K562 (cell line): ENCODE measurements around the gene NUDT1. TPM values are rescaled to one million over a fixed set of nuclear protein-coding genes. Genes with fewer than 3 reads are reported as not detected.

Experiments
- ATAC-seq: fragments of 200-7000 bp; cut with Tn5 transposase; 3 replicates; pipeline ENCODE4 v1.9.1; 2020; ENCODE audit warnings: moderate library complexity
- BruUV-seq: library from RNA; stranded (reverse); fragments of 400-500 nt; replicated peaks from 2 replicates; lab custom pipeline; 2021; lab: Mats Ljungman, UMichigan
- CTCF ChIA-PET: fragments of 300-600 bp; formaldehyde crosslinking; extraction: SDS; loops from one replicate; lab custom pipeline; 2021; ENCODE audit warnings: low intra/inter-chr PET ratio; lab: Yijun Ruan, JAX
- POLR2A ChIA-PET: fragments of 300-600, 350-650 bp; sonication (Branson Sonifier 250); formaldehyde crosslinking; extraction: SDS; loops from one replicate; lab custom pipeline; 2021; ENCODE audit warnings: antibody characterized with exemption, inconsistent platforms; lab: Yijun Ruan, JAX
- DNase-seq, 4 experiments: peaks; one replicate each; pipeline versions ENCODE4 v3.0.0 to v3.0.0-alpha.2; 2011 to 2018; ENCODE audit warnings: low spot score in 3 of 4, mixed read lengths in 3 of 4; ENCODE audit errors: extremely low read depth in 1 of 4
- FAIRE-seq: peaks from 2 replicates; lab custom pipeline; 2011; peaks lifted over from hg19 to GRCh38; lab: Jason Lieb, UNC
- H2AFZ ChIP-seq: 2 replicates; pipeline ENCODE4 v1.6.0; 2011; ENCODE audit warnings: low read depth, low read length, control low read depth, inconsistent platforms
- H3K27ac ChIP-seq: fragments of 200-600 bp; 3 replicates; pipeline ENCODE4 v1.8.0; 2011; ENCODE audit warnings: low read depth, mild to moderate bottlenecking, control low read depth, inconsistent platforms, low read length, moderate library complexity, mixed read lengths; ENCODE audit errors: extremely low read depth
- H3K27me3 ChIP-seq, 2 experiments: fragments of 300-600 bp in 1 of 2; 2 replicates in 1 of 2; 3 replicates in 1 of 2; pipeline versions ENCODE4 v1.6.0 to v1.8.0; 2011; ENCODE audit warnings: inconsistent platforms in 2 of 2, low read length in 2 of 2, mild to moderate bottlenecking in 1 of 2, mixed read lengths in 1 of 2, moderate library complexity in 1 of 2; ENCODE audit not compliant: control insufficient read depth in 2 of 2, insufficient read depth in 2 of 2
- H3K36me3 ChIP-seq: fragments of 300-600 bp; 3 replicates; pipeline ENCODE4 v1.8.0; 2011; ENCODE audit warnings: mild to moderate bottlenecking, low read length, inconsistent platforms; ENCODE audit not compliant: control insufficient read depth, insufficient read depth
- H3K4me1 ChIP-seq, 2 experiments: fragments of 200-600 bp in 1 of 2; replicated peaks in 1 of 2; 2 replicates in 1 of 2; 3 replicates in 1 of 2; pipeline versions ENCODE4 v1.5.1 to v1.8.0; 2011; ENCODE audit warnings: inconsistent platforms in 2 of 2, low read length in 2 of 2, mild to moderate bottlenecking in 1 of 2, mixed read lengths in 1 of 2, moderate library complexity in 1 of 2; ENCODE audit not compliant: control insufficient read depth in 2 of 2, insufficient read depth in 2 of 2
- H3K4me2 ChIP-seq: 2 replicates; pipeline ENCODE4 v1.6.1; 2011; ENCODE audit warnings: low read length, control low read depth, inconsistent platforms, mixed read lengths; ENCODE audit not compliant: insufficient read depth
- H3K4me3 ChIP-seq: fragments of 200-600 bp; sonication (generic), shearing (Covaris generic); 2 replicates; pipeline ENCODE4 v1.5.1; 2016; ENCODE audit warnings: control low read depth, inconsistent platforms
- H3K79me2 ChIP-seq: fragments of 200-600 bp; 3 replicates; pipeline ENCODE4 v1.8.0; 2011; ENCODE audit warnings: low read length, inconsistent platforms; ENCODE audit not compliant: control insufficient read depth, insufficient read depth
- H3K9ac ChIP-seq, 2 experiments: 2 replicates each; pipeline versions ENCODE4 v1.6.0 to v1.6.1; 2011; ENCODE audit warnings: low read depth in 2 of 2, low read length in 2 of 2, control low read depth in 1 of 2, inconsistent platforms in 1 of 2, mild to moderate bottlenecking in 1 of 2, mixed read lengths in 1 of 2; ENCODE audit not compliant: insufficient read depth in 1 of 2
- H3K9me1 ChIP-seq: one replicate; pipeline ENCODE4 v1.6.0; 2011; ENCODE audit warnings: inconsistent platforms, mild to moderate bottlenecking, low read length, moderate library complexity; ENCODE audit not compliant: control insufficient read depth, insufficient read depth
- H3K9me3 ChIP-seq: replicated peaks from 2 replicates; pipeline ENCODE4 v1.5.1; 2011; ENCODE audit warnings: low read depth, low read length, inconsistent platforms; ENCODE audit not compliant: control insufficient read depth, insufficient read depth
- H4K20me1 ChIP-seq: replicated peaks from 2 replicates; pipeline ENCODE4 v1.6.1; 2011; ENCODE audit warnings: low read length, inconsistent platforms, mixed read lengths; ENCODE audit not compliant: control insufficient read depth, insufficient read depth
- NONO ChIP-seq, 2 experiments: fragments of 200-400 bp in 1 of 2; fragments of 450-650 bp in 1 of 2; formaldehyde crosslinking in 1 of 2; IDR thresholded peaks; 2 replicates each; pipeline ENCODE4 v1.6.1; 2017; ENCODE audit warnings: low read depth in 2 of 2, mild to moderate bottlenecking in 2 of 2, moderate library complexity in 2 of 2, low read length in 1 of 2
- RAD21 ChIP-seq, 2 experiments: fragments of 250-450 bp in 1 of 2; fragments of 450-650 bp in 1 of 2; sonication (Bioruptor Pico) in 1 of 2; formaldehyde crosslinking in 1 of 2; IDR thresholded peaks in 1 of 2; conservative IDR thresholded peaks in 1 of 2; 2 replicates each; pipeline versions ENCODE4 v1.4.0 to v1.8.0; 2020 to 2022; ENCODE audit warnings: mild to moderate bottlenecking in 2 of 2, moderate library complexity in 1 of 2
- SETDB1 ChIP-seq: IDR thresholded peaks from one replicate; pipeline ENCODE4 v1.6.1; 2012; ENCODE audit warnings: low read length, control low read depth, inconsistent platforms
- SMC3 ChIP-seq: conservative IDR thresholded peaks from 2 replicates; pipeline ENCODE4 v1.6.1; 2011; ENCODE audit warnings: low read depth, low read length, improper control_type of control experiment; ENCODE audit not compliant: insufficient read depth
- STAG1 ChIP-seq: sonication (generic); formaldehyde crosslinking; IDR thresholded peaks from 2 replicates; pipeline ENCODE4 v1.5.0; 2020; ENCODE audit warnings: missing genetic modification reagents, borderline replicate concordance
- TARDBP ChIP-seq: fragments of 450-650 bp; IDR thresholded peaks from 2 replicates; pipeline ENCODE4 v1.6.1; 2016
- ZFX ChIP-seq: sonication (generic); formaldehyde crosslinking; IDR thresholded peaks from 2 replicates; pipeline ENCODE4 v1.8.0; 2022; ENCODE audit warnings: mild to moderate bottlenecking, missing genetic modification reagents, moderate library complexity
- WGBS: fragments of 100-300 bp; shearing (Covaris generic); methylation state at CpG from one replicate; pipeline ENCODE4 v1.1.6; 2016; ENCODE audit warnings: low coverage, mixed read lengths; ENCODE audit not compliant: insufficient coverage; ENCODE audit errors: missing lambda C conversion rate; 5-methylcytosine and 5-hydroxymethylcytosine counted together
- in situ Hi-C: fragments of 300-500 bp; cut with MboI; formaldehyde crosslinking; loops from 4 replicates; pipeline ENCODE4 v1.15.0; 2018; ENCODE audit warnings: inconsistent platforms, mixed read lengths
- intact Hi-C: fragments of 100-400 bp; cut with micrococcal nuclease; formaldehyde crosslinking; loops from 2 replicates; pipeline ENCODE4 v1.14.2; 2022
- polyA plus RNA-seq, 8 experiments: library from polyadenylated mRNA; depleted of rRNA in 4 of 8; stranded (reverse) in 5 of 8; unstranded in 3 of 8; fragments of >200 nt; fragmentation: Nextera tagmentation in 2 of 8; fragmentation: Illumina TruSeq in 1 of 8; extraction: Ambion mirVana in 2 of 8; extraction: Trizol in 1 of 8; gene quantifications; 2 replicates each; pipeline versions ENCODE4 v1.2.1 to v1.2.3, GENCODE V29; 2011 to 2014; ENCODE audit warnings: inconsistent platforms in 1 of 8, missing spikeins in 1 of 8
- total RNA-seq, 7 experiments: library from RNA; depleted of rRNA in 6 of 7; stranded (reverse); fragments of >200 nt in 6 of 7; fragmentation: Illumina TruSeq in 2 of 7; extraction: Trizol in 2 of 7; gene quantifications; 2 replicates each; pipeline versions ENCODE4 v1.2.1 to v1.2.3, GENCODE V29; 2011 to 2021; ENCODE audit warnings: low replicate concordance in 1 of 7
- TF ChIP-seq, protein P1 (sequence below), 3 experiments: IDR thresholded peaks in 2 of 3; conservative IDR thresholded peaks in 1 of 3; 2 replicates each; pipeline ENCODE4 v1.5.1; 2011 to 2012; ENCODE audit warnings: low read length in 3 of 3, mild to moderate bottlenecking in 3 of 3, control low read depth in 2 of 3, improper control_type of control experiment in 1 of 3, inconsistent platforms in 1 of 3, low read depth in 1 of 3, mixed read lengths in 1 of 3, moderate library complexity in 1 of 3; ENCODE audit not compliant: insufficient read depth in 2 of 3
- TF ChIP-seq, protein P2 (sequence below), 2 experiments: fragments of 450-650 bp; formaldehyde crosslinking in 1 of 2; IDR thresholded peaks; 2 replicates each; pipeline versions ENCODE4 v1.4.0 to v1.6.1; 2014 to 2020; ENCODE audit warnings: mild to moderate bottlenecking in 2 of 2, borderline replicate concordance in 1 of 2, low read depth in 1 of 2

Gene NUDT1
- total and polyA plus RNA-seq, 9 of the 15 experiments (the other 6 are each of a cell fraction or from before 2014, with no cell fraction given), result 5.3 to 73.3 (median 29.6) TPM

DNA sequence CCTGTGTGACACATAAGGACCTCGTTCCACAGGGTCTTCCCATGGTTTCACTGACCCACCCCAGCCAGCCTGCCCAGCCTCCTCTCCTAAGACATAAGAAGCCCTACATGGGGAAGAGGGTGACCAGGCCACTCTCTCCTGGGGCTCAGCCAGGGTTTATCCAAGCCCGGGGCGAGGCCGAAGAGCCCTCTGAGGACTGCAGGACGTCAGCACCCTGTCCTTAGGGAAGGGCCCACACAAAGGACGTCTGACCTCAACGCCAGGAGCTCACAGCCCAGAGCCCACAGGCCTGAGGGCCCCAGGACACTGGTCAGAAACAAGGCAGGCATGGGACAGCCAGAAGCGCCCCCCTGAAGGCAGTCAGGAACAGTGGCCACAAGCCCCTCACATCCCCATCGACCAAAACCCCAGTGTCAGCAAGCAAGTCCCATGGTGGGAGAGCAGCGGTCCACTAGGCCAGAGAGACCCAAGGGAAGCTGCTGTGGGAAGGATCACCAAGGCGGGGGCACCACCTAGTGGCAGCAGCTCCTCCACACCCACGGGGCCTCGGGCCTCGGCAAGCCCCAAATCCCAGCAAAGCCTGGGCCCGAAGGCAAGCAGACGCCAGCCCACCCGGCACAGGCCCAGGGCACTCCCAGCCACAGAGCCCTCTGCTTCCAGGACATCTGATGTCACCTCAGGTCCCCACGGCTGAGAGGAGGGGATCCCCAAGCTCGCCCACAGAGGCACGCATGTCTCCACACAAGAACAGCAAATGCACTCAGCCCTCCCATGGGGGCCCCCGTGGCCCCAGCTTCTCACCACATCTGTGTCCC lies 32.7 kb upstream of the NUDT1 start:
- BruUV-seq, result no TSS peak
- FAIRE-seq (peak; percentile 49), DNase-seq (peak; percentile 59 to 67 (median 64)), ATAC-seq (peak; percentile 96)
- Histone ChIP-seq H3K4me1 (peaks cover 0 to 10% of the 10 kb centered on the region in 2 experiments; a peak in 1 of 5 replicates), H3K27ac (no peak overlapping the region), H3K79me2 (no peaks in the 10 kb centered on the region), H3K9ac (no peak overlapping the region), H3K9me1 (no peaks in the 10 kb centered on the region), H3K4me3 (no peak overlapping the region), H3K4me2 (no peak overlapping the region), H2AFZ (no peak overlapping the region), H3K27me3 (no peaks in the 10 kb centered on the region), H4K20me1 (no peaks in the 10 kb centered on the region; the same call in none of the 2 replicates), H3K9me3 (0 out of 2 replicates have a peak, but pooled peaks cover 2% of the 10 kb centered on the region), H3K36me3 (peaks cover 75% of the 10 kb centered on the region; the same call in 2 of the 3 replicates)
- WGBS, result 79% methylated on average over 20 of the region's 21 CpGs
- in situ Hi-C loops (loop anchor here (10.0 kb wide), 1 partner anchor 625 kb away; no protein-coding TSS in a partner anchor), intact Hi-C loops (loop anchor here (10.0 kb wide), 1 partner anchor 635 kb away; the partner anchor contains the start of gene PSMG3)
- POLR2A ChIA-PET, result interaction anchor here (1.0 to 1.7 kb wide), 2 partner anchors 28 to 359 kb away, joined by 3 to 4 read pairs; no protein-coding TSS in a partner anchor
- CTCF ChIA-PET, result interaction anchor here (1.4 kb wide), 1 partner anchor 630 kb away, joined by 12 read pairs; no protein-coding TSS in a partner anchor
- TF ChIP-seq NONO (IDR thresholded peaks at IDR 0.05; ENCODE audit: low read depth in 2 of 2, low read length in 1 of 2) (no peak), ZFX (0 out of 2 replicates have a peak, but pooled peaks have one; percentile 17), RAD21 (CRISPR knock-in tag; conservative IDR thresholded peaks at IDR 0.05 in 1 of 2, IDR thresholded peaks at IDR 0.05 in 1 of 2) (peak; percentile 51 to 73), SMC3 (peak; percentile 55), STAG1 (peak; percentile 90; the same call in 1 of the 2 replicates), SETDB1 (no peak), TARDBP (no peak)
- TF ChIP-seq, protein P1, sequence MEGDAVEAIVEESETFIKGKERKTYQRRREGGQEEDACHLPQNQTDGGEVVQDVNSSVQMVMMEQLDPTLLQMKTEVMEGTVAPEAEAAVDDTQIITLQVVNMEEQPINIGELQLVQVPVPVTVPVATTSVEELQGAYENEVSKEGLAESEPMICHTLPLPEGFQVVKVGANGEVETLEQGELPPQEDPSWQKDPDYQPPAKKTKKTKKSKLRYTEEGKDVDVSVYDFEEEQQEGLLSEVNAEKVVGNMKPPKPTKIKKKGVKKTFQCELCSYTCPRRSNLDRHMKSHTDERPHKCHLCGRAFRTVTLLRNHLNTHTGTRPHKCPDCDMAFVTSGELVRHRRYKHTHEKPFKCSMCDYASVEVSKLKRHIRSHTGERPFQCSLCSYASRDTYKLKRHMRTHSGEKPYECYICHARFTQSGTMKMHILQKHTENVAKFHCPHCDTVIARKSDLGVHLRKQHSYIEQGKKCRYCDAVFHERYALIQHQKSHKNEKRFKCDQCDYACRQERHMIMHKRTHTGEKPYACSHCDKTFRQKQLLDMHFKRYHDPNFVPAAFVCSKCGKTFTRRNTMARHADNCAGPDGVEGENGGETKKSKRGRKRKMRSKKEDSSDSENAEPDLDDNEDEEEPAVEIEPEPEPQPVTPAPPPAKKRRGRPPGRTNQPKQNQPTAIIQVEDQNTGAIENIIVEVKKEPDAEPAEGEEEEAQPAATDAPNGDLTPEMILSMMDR (IDR thresholded peaks at IDR 0.05 in 2 of 3, conservative IDR thresholded peaks at IDR 0.05 in 1 of 3; ENCODE audit: insufficient read depth in 2 of 3, low read depth in 1 of 3, low read length in 3 of 3), result peak; percentile 64 to 70 (median 69); a peak in 5 of 6 replicates
- TF ChIP-seq, protein P2, sequence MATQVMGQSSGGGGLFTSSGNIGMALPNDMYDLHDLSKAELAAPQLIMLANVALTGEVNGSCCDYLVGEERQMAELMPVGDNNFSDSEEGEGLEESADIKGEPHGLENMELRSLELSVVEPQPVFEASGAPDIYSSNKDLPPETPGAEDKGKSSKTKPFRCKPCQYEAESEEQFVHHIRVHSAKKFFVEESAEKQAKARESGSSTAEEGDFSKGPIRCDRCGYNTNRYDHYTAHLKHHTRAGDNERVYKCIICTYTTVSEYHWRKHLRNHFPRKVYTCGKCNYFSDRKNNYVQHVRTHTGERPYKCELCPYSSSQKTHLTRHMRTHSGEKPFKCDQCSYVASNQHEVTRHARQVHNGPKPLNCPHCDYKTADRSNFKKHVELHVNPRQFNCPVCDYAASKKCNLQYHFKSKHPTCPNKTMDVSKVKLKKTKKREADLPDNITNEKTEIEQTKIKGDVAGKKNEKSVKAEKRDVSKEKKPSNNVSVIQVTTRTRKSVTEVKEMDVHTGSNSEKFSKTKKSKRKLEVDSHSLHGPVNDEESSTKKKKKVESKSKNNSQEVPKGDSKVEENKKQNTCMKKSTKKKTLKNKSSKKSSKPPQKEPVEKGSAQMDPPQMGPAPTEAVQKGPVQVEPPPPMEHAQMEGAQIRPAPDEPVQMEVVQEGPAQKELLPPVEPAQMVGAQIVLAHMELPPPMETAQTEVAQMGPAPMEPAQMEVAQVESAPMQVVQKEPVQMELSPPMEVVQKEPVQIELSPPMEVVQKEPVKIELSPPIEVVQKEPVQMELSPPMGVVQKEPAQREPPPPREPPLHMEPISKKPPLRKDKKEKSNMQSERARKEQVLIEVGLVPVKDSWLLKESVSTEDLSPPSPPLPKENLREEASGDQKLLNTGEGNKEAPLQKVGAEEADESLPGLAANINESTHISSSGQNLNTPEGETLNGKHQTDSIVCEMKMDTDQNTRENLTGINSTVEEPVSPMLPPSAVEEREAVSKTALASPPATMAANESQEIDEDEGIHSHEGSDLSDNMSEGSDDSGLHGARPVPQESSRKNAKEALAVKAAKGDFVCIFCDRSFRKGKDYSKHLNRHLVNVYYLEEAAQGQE (IDR thresholded peaks at IDR 0.05; ENCODE audit: borderline replicate concordance), result peak; percentile 51
- TF ChIP-seq, protein P2 (CRISPR knock-in tag; IDR thresholded peaks at IDR 0.05; ENCODE audit: low read depth), result no peak
